Left lung (tissue), 14 donors: ENCODE measurements around the gene MTA1. TPM values are rescaled to one million over a fixed set of nuclear protein-coding genes. Genes with fewer than 3 reads are reported as not detected.

Experiments
- ATAC-seq: fragments of 200-7000 bp; cut with Tn5 transposase; one replicate; pipeline ENCODE4 v1.9.1; 2020; ENCODE audit warnings: moderate library complexity
- DNase-seq, 4 donors: peaks; one replicate each; pipeline ENCODE4 v3.0.0-alpha.2; 2013 to 2020
- H3K27ac ChIP-seq, 2 donors: fragments of 200-600 bp; sonication (generic) in 1 of 2; one replicate each; pipeline versions ENCODE4 v1.5.0 to v1.8.0; 2020 to 2021
- H3K27me3 ChIP-seq, 2 donors: fragments of 200-600 bp; sonication (generic) in 1 of 2; one replicate each; pipeline versions ENCODE4 v1.5.0 to v1.8.0; 2020 to 2021
- H3K36me3 ChIP-seq, 2 donors: fragments of 200-600 bp; sonication (generic) in 1 of 2; one replicate each; pipeline versions ENCODE4 v1.5.0 to v1.8.0; 2020 to 2021
- H3K4me1 ChIP-seq, 2 donors: fragments of 200-600 bp; one replicate each; pipeline ENCODE4 v1.8.0; 2021
- H3K4me3 ChIP-seq, 2 donors: fragments of 200-600 bp; sonication (generic) in 1 of 2; one replicate each; pipeline versions ENCODE4 v1.5.0 to v1.8.0; 2020 to 2021; ENCODE audit warnings: mild to moderate bottlenecking in 1 of 2
- H3K9me3 ChIP-seq, 2 donors: fragments of 200-600 bp; sonication (generic) in 1 of 2; one replicate each; pipeline versions ENCODE4 v1.5.0 to v1.8.0; 2020 to 2021
- CTCF ChIP-seq, 2 donors: fragments of 200-600 bp; sonication (generic) in 1 of 2; IDR thresholded peaks; one replicate each; pipeline versions ENCODE4 v1.5.0 to v1.8.0; 2021; ENCODE audit warnings: antibody characterized with exemption in 2 of 2
- intact Hi-C, 2 donors: fragments of 100-400 bp; cut with DNase I; formaldehyde crosslinking; loops; one replicate each; pipeline versions ENCODE4 v1.11.2 to v1.14.2; 2022
- long read RNA-seq, 12 donors: library from polyadenylated mRNA in 2 of 12; unstranded in 2 of 12; transcript quantifications; one replicate each; pipeline ENCODE4 v2.0.0 and lab custom pipeline, GENCODE V29; 2019 to 2026
- polyA plus RNA-seq, 6 donors: library from polyadenylated mRNA; unstranded; fragments of 120-200 nt; gene quantifications; one replicate each; pipeline ENCODE4 v1.2.1, GENCODE V29; 2013; ENCODE audit not compliant: insufficient read length in 6 of 6
- total RNA-seq, 2 donors: library from RNA; stranded (reverse); fragmentation: NEBNext Ultra II Directional; extraction: Animal tissue kit (Norgen Biotek cat#: 25700); gene quantifications; one replicate each; pipeline ENCODE4 v1.2.1, GENCODE V29; 2021
- donor health status: DM: no; HTN: yes; CAD: no.
- donor health status: DM: no; HTN: no; CAD: no.

Gene MTA1
- total RNA-seq (10 to 100 TPM; 60.6 to 81.8 TPM), polyA plus RNA-seq (100 to 1,000 TPM; 111 to 165 (median 125) TPM)
- long read RNA-seq, donor 1, transcript MTA1-211 (3 exons, 842 nt), result major isoform, 10 of 37 reads
- long read RNA-seq, donor 1, partial matches to known transcripts, result 18 of 37 reads
- long read RNA-seq, donor 1, other reads (novel, unspliced or antisense), result 0 of 37 reads
- long read RNA-seq, donor 2, transcript MTA1-212 (2 exons, 700 nt), result major isoform, 9 of 34 reads
- long read RNA-seq, donor 2, transcript MTA1-201 (21 exons, 2,876 nt), result minor isoform, 5 of 34 reads
- long read RNA-seq, donor 2, transcript MTA1-211 (3 exons, 842 nt), result minor isoform, 6 of 34 reads
- long read RNA-seq, donor 2, partial matches to known transcripts, result 10 of 34 reads
- long read RNA-seq, donor 2, other reads (novel, unspliced or antisense), result 0 of 34 reads
- long read RNA-seq, donor 3, transcript MTA1-201 (21 exons, 2,876 nt), result major isoform, 6 of 11 reads
- long read RNA-seq, donor 3, partial matches to known transcripts, result 0 of 11 reads
- long read RNA-seq, donor 3, other reads (novel, unspliced or antisense), result 0 of 11 reads
- long read RNA-seq, donor 4, result 0 reads
- long read RNA-seq, donor 5, partial matches to known transcripts, result 0 of 9 reads
- long read RNA-seq, donor 5, other reads (novel, unspliced or antisense), result 0 of 9 reads
- long read RNA-seq, donor 6, partial matches to known transcripts, result 18 of 27 reads
- long read RNA-seq, donor 6, other reads (novel, unspliced or antisense), result 0 of 27 reads
- long read RNA-seq, donor 7, transcript MTA1-211 (3 exons, 842 nt), result major isoform, 5 of 10 reads
- long read RNA-seq, donor 7, partial matches to known transcripts, result 0 of 10 reads
- long read RNA-seq, donor 7, other reads (novel, unspliced or antisense), result 0 of 10 reads
- long read RNA-seq, donor 8, transcript MTA1-201 (21 exons, 2,876 nt), result major isoform, 5 of 19 reads
- long read RNA-seq, donor 8, partial matches to known transcripts, result 5 of 19 reads
- long read RNA-seq, donor 8, other reads (novel, unspliced or antisense), result 0 of 19 reads
- long read RNA-seq, donor 9, result 0 reads
- long read RNA-seq, donor 10, partial matches to known transcripts, result 0 of 1 reads
- long read RNA-seq, donor 10, other reads (novel, unspliced or antisense), result 1 of 1 reads
- long read RNA-seq, donor 11, result 0 reads
- long read RNA-seq, donor 12, partial matches to known transcripts, result 0 of 8 reads
- long read RNA-seq, donor 12, other reads (novel, unspliced or antisense), result 0 of 8 reads

- peaks cover 0 to 4% of the 10 kb centered on the region in 2 donors for H3K36me3 ChIP-seq
- no peaks in the 10 kb centered on the region for H3K9me3 ChIP-seq
- H3K27ac ChIP-seq, result peak within 1 kb of the TSS in 1 of 2 donors; percentile 55
- intact Hi-C loops, result no loop called here
- peak within 1 kb of the TSS; percentile 66 to 69 for H3K4me3 ChIP-seq
- H3K27me3 ChIP-seq, result peaks cover 0 to 9% of the 10 kb centered on the region in 2 donors
- peaks cover 19 to 42% of the 10 kb centered on the region in 2 donors for H3K4me1 ChIP-seq
- TF ChIP-seq CTCF (IDR thresholded peaks at IDR 0.05), result no peak
- peak in 2 of 4 donors; percentile 41 to 88 for DNase-seq
- peak; percentile 72 for ATAC-seq
Measured at GRCh38 chr14:105419195-105420091, at the start of gene MTA1. TSS of gene MTA1 (plus strand) at chr14:105419827. CDS start at chr14:105420036, 209 bp downstream.

GRCh38 chr14:105374389-105374788 is 45.2 kb upstream of the MTA1 start:
- no peak for TF ChIP-seq CTCF (IDR thresholded peaks at IDR 0.05)
- intact Hi-C loops, result loop anchor here in 1 of 2 donors (5.0 kb wide), 1 partner anchor 113 kb away; the partner anchor contains the start of gene CRIP1

GRCh38 chr14:105375635-105376057 is 44.0 kb upstream of the MTA1 start:
- TF ChIP-seq CTCF (IDR thresholded peaks at IDR 0.05), result no peak
- Histone ChIP-seq H3K9me3 (no peaks in the 10 kb centered on the region), H3K27me3 (no peaks in the 10 kb centered on the region), H3K4me1 (peaks cover 0 to 14% of the 10 kb centered on the region in 2 donors), H3K36me3 (peaks cover 0 to 11% of the 10 kb centered on the region in 2 donors), H3K27ac (no peak overlapping the region), H3K4me3 (no peak overlapping the region)
- DNase-seq (no peak), ATAC-seq (peak; percentile 6)
- intact Hi-C loops, result no loop called here

More at GRCh38 chr14:105374389-105374788, 45.2 kb upstream of the MTA1 start:
- no peaks in the 10 kb centered on the region for H3K9me3 ChIP-seq
- H3K27ac ChIP-seq, result no peak overlapping the region
- H3K36me3 ChIP-seq, result peaks cover 0 to 6% of the 10 kb centered on the region in 2 donors
- ATAC-seq (peak; percentile 56), DNase-seq (peak in 1 of 4 donors; percentile 79)
- no peaks in the 10 kb centered on the region for H3K27me3 ChIP-seq
- H3K4me1 ChIP-seq, result peaks cover 0 to 14% of the 10 kb centered on the region in 2 donors
- no peak overlapping the region for H3K4me3 ChIP-seq
